Renal pelvis (tissue), 4 donors: ENCODE measurements around the gene PMAIP1. TPM values are rescaled to one million over a fixed set of nuclear protein-coding genes. Genes with fewer than 3 reads are reported as not detected.
"Not testable (repeated sequence)": the region's sequence is repeated elsewhere in the genome, so short reads cannot be mapped to it uniquely, and the experiment has no call there.

Source experiments
- DNase-seq: peaks from one replicate; pipeline ENCODE4 v3.0.0-alpha.2; 2013
- polyA plus RNA-seq, 3 donors: library from polyadenylated mRNA; unstranded; fragments of 120-200 nt; gene quantifications; one replicate each; pipeline ENCODE4 v1.2.1, GENCODE V29; 2013; ENCODE audit not compliant: insufficient read length in 3 of 3

Gene PMAIP1
- polyA plus RNA-seq, 3 donors = 3.1 to 3.5 (median 3.5) TPM

DNA sequence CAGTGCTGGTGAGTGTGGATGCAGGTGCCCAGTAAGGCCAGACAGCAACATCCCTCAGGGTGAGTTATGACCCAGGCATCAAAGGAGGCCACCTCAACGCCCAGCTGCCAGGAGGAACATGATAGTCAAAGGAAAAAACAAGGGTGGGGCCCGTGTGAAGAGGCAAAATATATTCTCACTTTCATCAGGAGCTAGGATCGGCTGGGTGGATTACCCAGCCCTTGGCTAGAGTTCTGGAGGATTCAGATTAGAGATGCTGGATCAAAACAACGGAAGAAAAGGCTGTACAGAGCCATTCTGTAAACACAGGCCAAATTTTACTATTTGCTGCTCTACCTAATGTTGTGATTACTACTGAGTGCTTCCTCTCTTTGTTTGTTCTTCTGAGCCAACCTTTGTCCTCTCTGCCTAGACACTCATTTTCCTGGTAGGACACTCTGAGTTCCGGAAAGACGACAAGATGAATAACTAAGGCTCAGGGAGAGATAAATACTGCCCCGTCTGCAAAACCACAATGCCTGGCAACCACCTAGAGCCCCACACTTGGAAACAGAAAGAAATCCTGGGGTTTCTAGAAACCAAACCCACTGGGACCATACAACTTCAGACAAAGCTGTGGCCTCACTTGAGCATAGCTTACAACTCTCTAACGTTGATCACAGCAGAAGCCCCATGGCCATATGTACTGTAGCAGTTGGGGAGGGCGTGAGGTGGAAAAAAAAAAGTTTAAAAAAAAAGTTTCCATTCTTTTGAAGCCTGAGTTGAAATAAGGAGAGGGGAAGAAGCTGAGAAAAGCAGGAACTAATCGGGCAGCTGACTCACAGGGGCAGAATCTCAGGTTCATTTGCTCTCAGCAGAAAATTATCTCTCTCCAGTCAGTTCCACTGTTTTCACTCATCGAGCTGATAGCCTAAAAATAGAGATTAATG, 17.8 kb upstream of the PMAIP1 start:
- DNase-seq = no peak

DNA sequence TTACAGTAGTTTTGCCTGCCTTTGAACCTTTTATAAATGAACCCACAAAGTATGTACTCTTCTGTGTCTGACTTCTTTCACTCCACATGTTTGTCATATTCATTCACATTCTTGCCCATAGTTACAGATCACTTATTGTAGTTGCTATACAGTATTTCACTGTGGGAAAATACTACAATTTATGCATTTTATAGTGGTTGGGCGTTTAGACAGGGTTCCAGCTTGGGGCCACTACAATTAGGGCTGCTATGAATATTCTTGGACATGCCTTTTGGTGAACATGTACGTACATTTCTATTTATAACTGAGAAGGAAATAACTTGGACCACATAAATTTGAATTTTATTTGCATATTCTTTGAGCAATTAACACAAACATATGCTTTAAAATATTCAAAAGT, 15.4 kb upstream of the PMAIP1 start:
- DNase-seq = no peak

DNA sequence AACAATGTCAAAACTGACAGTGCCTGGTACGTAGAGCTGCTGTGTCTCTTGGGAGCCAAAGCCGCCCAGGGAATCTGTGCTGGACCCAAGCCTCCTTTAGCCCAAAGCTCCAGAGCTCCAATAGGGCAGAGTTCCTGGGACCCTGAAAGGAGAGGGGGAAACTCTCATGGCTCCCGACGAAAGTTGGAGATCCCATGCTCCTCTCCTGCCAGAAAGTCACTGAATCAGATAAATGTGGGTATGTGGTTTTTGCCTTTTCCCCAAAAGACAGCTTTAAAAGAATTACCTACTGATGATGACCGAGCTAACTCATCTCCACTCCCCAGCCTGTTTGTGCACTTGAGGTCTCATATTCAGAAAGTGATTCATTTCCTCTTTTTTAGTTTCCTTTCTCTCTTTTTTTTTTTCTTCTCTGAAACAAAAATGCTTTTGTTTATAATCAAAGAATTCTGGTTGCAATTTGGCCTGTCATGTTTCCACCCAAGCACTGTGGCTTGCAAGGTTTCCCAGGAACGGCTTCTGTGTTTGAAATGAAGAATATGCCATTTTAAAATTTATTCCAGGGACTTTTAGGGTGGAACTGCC, 14.1 kb upstream of the PMAIP1 start:
- DNase-seq = no peak

DNA sequence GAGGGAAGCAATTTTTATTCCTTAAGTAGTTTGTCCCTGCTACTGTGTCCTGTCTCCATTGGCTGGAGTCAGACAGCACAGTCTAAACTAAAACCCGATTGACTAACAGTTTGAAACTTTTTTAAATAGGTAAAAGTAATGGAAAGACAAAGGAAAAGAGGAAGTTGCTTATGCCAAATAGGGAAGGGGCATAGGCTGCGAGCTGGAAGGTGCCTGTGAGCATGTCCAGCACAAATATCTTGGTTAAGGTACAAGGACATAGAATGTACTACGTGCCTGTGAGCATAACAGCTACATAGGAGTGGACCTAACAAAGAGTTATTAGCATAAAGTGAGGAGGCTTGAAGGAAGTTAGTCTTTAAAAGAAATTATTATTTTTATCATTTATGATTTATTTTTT, 13.4 kb upstream of the PMAIP1 start:
- not testable (repeated sequence) for DNase-seq

DNA sequence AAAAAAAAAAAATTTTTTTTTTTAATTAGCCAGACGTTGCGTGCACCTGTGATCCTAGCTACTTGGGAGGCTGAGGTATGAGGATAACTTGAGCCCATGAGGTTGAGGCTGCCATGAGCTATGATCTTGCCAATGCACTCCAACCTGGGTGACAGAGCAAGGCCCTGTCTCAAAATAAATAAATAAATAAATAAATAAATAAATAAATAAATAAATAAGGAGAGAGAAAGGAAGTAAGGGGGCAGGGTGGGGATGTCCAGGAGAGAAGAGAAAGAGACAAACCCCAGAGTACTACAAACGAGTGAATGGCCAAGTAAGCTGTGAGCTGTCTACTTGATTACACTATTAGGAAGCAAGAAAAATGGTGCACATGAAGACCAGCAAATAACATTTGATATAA, 7.7 kb upstream of the PMAIP1 start:
- no peak for DNase-seq

DNA sequence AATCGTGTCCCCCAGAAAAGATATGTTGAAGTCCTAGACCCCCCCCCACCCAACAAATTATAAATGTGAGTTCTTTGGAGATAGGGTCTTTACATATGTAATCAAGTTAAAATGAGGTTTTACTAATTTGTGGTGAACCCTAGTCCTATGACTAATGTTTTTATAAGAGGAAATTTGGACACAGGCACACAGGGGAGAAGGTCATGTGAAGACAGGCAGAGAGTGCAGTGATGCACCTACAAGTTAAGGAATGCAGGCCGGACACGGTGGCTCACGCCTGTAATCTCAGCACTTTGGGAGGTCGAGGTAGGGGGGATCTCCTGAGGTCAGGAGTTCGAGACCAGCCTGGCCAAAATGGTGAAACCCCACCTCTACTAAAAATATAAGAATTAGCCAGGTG, 5.8 kb upstream of the PMAIP1 start:
- no peak for DNase-seq

DNA sequence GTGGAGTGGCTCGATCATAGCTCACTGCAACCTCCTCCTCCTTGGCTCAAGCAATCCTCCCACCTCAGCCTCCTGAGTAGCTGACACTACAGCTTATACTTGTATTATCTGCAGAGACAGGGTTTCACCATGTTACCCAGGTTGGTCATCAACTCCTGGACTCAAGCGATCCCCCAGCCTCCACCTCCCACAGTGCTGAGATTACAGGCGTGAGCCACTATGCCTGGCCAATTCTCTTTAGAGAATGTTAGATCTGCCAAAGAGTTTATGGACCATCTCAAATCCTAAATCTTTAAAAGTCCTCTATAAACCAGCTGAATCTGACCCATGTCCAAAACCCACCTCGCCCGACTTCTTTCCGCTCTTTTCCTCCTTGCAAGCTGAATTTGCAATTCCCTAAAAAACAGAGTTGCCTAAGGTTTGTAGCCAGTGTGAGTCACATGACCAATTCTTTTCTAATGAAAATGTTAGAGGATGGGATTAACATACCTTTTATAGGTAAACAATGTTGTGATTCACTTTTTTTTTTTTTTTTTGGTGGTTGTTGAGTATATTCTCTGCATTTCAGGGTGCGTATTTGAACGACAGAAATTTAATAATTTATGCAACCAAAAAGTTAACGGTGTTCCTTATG, 2.4 kb upstream of the PMAIP1 start:
- no peak for DNase-seq

DNA sequence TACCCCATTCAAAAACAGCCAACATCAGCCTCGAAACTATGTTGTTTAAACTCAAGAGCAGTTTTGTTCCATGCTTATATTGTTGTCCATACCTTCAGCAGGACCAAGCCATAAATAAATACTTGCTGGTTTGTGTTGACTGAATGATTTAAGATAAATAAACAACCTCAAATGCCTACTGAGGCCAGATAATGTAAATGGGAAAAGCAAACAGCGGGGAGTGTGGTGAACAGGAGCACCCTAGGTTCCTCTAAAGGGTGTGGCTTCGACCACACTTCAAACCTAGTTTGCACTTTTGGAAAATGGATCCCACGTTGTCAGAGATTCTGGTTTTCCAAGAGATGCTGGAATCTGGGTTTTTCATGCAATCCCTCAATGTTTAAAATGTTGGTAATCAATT, 1.7 kb upstream of the PMAIP1 start:
- no peak for DNase-seq

DNA sequence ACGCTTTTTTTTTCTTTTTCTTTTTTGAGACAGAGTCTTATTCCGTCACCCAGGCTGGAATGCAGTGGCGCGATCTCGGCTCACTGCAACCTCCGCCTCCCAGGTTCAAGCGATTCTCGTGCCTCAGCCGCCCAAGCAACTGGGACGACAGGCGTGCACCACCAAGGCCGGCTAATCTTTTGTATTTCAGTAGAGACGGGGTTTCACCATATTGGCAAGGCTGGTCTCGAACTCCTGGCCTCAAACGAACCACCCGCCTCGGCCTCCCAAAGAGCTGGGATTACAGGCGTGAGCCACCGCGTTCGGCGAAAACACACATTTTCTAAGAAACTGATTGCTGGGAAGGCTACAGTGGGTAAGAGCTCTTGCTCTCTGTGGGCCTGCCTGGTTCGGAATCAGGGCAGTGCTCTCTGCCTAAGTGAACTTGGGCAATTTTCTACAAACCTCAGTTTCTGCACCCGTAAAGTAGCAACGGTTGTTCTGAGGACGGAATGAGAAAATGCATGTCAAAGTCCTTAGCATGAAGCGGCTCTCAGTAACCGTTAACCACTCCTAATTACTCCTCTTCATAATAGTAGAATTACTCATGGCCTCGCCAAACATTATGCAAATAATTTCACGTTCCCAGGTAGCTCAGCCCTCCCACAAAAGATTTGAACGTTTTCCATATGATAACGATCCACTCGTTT, 1.0 kb upstream of the PMAIP1 start:
- no peak for DNase-seq

DNA sequence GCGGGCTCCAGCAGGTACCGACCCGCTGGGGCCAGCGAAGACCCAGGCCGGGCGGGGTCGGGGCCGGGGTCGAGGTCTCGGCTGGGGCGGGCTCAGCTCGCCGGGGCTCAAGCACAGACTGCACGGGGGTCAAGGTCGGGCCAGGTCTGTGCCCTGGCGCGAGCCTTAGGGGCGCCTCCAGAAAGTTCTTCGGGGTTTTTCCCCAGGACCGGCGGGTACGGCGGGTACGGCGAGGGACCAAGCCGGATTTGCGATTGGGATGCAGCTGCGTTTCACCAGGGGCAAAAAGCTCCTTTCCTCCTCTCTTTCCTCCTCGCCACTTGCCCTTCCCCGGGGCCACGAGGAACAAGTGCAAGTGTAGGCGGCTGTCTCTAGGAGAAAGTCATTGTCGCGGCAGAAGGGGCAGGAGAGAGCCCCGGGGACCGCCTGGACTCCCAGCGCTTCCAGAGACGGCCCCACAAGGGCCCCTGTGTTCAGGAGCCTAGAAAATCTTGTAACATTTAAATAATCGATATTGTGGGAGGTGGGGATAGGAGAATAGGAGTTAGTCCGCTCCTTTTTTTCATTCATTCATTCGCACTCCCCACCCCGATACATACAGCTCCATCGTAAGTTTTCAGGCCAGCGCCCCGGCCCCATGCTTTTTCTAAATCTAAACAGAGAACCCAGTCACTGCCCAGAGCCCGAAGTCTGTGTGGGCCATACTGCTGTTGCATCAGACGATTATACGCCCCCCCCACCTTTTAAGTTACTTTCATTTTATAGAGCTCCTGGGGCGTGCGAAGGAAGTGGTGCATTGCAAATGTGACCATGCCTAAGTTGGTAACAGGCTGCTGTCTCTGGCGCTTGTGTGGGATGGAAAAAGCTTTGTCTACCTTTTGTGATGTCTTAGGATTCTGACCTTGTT, 679 bp downstream of the PMAIP1 start:
- no peak for DNase-seq

DNA sequence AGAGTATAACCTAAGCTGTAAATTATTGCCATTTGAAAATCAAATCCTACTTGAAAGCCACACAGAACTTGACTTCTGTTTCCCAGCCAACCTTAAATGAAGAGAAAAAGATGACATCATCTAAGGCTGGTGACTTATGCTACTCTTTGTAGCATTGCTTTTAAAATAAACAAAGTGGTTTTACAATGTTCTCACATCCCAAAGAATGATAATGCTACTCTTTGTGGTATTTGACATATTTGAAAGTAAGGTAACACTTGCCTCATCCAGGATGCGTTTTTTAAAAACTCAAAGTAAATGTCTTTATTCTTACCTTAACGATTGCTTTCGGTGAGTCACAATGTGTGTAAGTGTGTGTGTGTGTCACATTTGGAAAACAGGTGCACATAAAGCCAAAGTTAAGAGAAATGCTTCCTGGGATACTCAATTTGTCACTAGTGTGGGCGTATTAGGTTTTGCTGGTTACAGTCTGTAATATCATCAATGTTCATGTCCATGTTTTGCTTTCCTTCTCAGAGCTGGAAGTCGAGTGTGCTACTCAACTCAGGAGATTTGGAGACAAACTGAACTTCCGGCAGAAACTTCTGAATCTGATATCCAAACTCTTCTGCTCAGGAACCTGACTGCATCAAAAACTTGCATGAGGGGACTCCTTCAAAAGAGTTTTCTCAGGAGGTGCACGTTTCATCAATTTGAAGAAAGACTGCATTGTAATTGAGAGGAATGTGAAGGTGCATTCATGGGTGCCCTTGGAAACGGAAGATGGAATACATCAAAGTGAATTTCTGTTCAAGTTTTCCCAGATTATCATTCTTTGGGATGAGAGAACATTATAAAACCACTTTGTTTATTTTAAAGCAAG, 2.6 kb downstream of the PMAIP1 start:
- DNase-seq = no peak

DNA sequence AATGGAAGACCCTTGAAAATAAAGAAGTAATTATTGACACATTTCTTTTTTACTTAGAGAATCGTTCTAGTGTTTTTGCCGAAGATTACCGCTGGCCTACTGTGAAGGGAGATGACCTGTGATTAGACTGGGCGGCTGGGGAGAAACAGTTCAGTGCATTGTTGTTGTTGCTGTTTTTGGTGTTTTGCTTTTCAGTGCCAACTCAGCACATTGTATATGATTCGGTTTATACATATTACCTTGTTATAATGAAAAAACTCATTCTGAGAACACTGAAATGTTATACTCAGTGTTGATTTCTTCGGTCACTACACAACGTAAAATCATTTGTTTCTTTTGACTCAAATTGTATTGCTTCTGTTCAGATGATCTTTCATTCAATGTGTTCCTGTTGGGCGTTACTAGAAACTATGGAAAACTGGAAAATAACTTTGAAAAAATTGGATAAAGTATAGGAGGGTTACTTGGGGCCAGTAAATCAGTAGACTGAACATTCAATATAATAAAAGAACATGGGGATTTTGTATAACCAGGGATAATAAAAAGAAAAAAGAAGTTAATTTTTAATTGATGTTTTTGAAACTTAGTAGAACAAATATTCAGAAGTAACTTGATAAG, 3.3 kb downstream of the PMAIP1 start:
- DNase-seq = no peak

DNA sequence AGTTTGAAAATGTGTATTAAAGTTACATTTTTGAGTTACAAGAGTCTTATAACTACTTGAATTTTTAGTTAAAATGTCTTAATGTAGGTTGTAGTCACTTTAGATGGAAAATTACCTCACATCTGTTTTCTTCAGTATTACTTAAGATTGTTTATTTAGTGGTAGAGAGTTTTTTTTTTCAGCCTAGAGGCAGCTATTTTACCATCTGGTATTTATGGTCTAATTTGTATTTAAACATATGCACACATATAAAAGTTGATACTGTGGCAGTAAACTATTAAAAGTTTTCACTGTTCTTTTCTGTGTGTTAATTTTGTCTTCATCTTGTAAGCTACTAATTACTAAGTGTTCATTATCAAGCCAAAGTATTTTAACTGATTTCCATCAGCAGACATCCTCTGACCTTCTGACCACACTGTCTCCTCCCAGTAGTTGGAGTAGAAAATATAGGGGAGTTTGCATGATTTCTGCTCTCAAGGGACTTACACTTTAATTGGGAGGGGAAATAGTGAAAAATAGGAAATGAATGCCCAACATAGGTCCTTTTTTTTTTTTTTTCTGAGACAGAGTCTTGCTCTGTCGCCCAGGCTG, 4.3 kb downstream of the PMAIP1 start:
- no peak for DNase-seq

DNA sequence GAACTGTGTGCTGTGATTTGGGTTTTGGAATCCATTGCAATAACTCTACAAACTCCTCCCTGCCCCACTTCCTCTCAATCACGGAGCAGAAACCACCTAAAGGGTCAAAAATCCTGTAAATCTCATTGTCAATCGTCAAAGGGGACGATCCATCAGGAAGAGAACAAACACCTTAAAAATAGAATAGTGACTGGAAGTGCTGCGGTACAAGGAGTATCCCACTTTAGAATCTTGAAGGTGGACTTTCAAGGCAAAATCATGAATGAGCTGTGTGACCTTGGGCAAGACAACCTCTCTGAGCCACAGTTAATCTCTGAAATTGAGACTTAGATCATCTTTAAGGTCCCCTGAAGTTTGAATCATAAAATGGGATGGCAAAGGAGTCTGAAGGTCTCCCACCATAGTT, 5.9 kb downstream of the PMAIP1 start:
- no peak for DNase-seq

DNA sequence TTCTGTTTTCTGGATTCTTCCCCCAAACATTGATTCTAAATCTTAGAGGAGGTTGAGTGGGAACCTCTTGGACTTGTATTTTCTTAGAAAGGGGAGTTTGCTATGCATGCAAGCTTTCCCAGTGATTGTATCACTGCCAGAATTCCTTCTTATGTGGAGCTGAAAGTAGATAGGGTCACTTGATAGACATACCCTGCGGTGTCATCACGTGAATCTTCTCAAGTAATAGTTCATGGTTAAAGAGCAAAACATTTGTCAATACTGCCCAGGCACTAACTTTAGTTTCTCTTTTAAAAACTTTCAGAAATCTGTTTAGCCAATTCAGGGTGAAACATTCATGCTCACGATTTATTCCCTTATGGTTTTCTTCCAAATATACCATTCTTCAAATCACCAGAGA, 6.4 kb downstream of the PMAIP1 start:
- no peak for DNase-seq

DNA sequence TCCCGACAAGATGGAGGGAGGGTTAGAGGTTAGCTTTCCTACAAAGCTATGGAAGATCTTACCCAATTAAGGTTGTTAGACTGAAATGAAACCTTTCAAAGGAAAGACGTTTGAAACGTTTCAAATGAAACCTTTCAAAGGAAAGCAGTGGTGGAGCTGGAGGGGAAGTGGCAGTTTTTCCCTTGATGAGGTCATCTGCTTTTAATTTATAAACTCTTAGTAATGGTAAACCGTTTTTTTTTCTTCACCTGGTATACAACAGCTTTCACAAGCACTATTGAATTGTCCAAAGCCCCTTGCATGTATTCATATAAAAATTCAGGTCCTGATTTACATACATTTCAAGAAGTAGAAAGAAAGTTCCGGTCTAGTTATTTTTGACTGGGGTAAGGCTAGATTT, 7.4 kb downstream of the PMAIP1 start:
- no peak for DNase-seq

DNA sequence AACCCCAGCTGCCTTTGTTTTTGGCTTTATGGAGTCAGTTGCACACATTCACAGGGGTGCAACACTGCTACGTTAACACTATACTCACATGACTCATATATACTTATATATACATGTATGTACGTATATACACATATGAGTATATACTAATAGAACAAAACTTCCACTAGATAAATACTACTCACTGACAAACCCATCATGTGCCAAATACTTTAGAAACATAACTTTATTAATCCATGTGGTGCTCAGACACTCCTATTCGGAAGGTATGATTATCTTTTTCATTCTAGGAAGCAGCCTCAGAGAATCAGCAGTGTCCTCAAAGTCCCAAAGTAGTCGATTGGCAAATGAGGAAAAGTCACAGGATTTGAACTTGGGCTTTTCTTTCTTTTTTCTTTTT, 7.9 kb downstream of the PMAIP1 start:
- no peak for DNase-seq

DNA sequence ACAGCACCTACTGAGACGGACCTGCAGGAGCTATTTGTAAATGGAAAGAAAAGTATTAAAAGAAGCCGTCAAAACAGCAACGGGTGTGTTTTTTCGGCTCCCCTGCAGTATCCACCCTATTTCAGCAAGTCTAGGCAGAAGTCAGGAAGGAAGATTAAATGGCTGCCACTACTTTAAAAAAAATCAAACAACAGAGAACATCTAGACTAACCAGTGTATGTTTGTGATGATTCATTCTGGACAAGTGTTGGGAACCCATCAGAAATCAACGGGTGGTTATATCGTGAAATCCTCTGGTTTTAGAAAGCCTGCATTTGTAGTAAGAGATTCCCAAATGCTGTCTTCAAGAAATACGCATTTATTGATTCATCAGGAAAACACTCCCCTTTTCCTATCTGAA, 9.0 kb downstream of the PMAIP1 start:
- DNase-seq = no peak

DNA sequence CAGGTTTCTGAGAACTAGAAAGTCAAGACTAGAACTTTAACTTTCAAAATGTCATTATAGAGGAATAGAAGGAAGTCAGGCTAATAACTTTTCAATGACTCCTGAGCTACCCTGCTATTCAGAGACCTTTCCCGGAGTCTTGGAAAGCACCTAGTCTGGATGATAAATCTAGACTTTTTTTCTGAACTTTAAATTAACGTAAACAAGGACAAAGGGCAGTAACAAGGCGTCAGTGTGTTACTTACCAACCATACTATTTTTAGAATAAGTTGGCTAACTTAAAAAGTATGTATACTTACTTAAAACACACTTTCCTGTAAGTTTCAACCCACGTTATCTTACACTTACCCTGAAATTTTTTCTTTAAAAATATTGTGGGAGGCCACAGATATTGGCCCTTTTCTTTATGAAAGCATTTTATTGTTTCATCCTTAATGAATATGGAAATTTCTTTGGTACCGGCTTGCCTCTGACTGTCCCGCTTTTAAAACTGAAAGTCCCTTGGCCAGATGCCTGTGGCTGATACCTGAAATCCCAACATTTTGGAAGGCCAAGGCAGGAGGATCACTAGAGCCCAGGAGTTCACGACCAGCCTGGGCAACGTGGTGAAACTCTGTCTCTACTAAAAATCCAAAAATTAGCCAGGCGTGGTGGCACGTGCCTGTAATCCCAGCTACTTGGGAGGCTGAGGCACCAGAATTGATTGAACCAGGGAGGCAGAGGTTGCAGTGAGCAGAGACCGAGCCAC, 9.7 kb downstream of the PMAIP1 start:
- DNase-seq = no peak
